Activated gamma-delta T cell treated with Interleukin-2 at 50 U/mL for 16 hours (primary cell): ENCODE data around the gene PLRG1.
"Not testable (repeated sequence)": the region's sequence is repeated elsewhere in the genome, so short reads cannot be mapped to it uniquely, and the experiment has no call there.

Source experiments
- DNase-seq: peaks from one replicate; pipeline ENCODE4 v3.0.0-alpha.2; 2020

The PLRG1 gene

DNA sequence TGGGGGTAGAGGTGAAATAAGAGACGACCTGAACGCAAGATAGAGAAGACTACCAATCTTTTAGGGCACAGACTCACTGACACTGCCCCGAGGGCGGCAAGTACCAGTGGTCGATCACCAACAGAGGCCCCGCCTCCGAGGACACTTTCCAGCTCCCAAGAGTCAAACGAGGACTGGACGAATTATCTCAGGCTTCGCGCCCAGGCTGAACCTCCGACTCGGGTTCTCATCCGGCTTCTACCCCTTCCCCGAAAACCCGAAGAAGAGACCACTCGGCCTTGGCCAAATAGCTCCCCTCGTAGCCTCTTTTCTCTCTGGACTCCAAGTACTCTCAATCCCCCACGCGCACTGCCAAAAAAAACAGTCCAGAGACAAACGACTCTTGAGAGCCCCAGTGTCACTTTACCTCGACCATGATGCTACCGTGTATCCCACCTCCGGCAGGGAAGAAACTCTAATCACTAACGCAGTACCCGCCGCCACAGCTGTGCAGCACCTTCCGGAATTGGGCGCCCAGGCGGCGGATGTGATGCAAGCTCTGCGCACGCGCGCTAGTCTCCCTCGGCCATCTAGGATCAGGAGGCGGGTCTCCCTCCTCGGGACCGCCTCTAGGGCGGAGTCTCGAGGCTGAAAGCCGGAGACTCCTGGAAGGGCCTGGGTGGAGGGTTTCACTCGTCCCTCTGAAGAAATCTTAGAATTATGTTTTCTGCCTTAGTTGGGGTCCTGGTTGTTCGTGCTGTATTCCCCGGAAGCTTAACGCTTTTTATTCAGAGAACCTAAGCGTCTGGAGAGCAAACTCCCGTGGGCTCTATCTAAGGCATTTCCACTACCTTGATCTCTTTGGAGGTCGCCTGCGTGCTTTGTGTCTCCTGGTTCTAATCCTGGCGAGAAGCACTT, at the start of gene PLRG1:
TSS of gene PLRG1 (minus strand) at position 507 of the 897 bp plus-strand sequence. CDS start at position 415, 92 bp downstream.
- DNase-seq = peak; percentile 95

DNA sequence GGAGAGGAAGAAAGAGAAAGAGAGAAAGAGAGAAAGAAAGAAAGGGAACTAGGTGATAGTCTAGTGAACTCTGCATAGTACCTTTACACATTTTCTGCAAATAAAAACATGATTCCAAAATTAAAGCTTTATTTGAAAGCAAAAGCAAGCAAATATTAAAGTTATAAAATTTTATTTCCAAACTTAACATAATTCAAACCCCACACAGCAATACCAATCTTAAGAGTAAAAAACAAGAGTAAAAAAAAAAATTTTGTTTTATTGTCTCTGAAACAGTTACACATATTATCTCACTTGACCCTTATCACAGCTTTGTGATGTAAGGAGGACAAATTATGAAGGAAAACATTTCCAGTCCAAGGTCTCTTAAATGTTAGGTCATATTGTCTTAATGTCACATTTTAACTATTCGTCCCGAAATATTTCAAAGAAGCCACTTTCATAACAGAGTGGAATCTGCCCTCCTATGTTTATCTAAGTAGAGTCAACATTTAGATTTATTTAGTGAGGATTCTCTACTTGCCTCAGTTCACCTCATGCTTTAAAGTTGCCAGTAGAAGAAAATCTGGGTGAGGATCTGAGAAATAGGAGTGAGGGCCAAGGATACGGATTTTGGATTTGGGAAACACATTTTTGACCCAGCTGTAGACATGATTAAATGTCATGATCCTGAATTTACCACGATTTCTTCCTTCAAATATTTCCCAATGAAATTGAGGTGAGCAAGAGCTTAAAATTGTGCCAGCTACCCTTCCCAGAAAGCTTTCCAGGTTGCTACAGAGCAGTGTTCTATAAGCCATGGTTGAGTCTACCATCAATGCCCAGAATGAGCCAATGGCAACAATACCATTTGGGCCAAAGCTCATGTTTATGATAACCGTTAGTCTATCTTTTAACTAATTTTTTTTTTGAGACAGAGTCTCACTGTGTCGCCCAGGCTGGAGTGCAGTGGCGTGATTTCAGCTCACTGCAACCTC, 47.9 kb upstream of the PLRG1 start:
- no peak for DNase-seq

DNA sequence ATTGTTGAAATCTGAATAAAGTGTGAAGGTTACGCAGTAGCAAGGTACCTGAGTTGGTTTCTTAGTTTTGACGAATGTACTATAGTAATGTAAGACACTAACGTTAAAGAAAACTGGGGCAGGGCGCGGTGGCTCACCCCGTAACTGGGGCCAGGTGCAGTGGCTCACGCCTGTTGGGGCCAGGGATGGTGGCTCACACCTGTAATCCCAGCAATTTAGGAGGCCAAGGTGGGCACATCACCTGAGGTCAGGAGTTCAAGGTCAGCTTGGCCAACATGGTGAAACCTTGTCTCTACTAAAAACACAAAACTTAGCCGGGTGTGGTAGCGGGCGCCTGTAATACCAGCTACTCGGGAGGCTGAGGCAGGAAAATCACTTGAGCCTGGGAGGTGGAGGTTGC, 47.1 kb upstream of the PLRG1 start:
- DNase-seq = not testable (repeated sequence)

DNA sequence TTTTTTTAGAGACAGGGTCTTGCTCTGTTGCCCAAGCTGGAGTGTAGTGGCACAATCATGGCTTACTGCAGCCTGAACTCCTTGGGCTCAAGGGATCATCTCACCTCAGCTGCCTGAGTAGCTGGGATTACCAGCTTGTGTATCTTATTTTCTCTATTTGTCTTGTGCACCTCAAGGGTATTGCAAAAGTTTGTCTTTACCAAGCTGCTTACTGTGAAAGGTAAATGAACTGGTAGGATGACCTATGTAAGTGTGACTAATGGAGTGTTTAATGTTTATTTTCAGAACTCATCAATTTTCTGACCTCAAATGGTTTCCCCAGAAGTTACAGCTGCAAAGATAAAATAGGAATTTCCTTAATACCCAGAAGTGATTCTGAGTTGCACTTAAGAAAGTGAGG, 45.6 kb upstream of the PLRG1 start:
- DNase-seq = no peak

DNA sequence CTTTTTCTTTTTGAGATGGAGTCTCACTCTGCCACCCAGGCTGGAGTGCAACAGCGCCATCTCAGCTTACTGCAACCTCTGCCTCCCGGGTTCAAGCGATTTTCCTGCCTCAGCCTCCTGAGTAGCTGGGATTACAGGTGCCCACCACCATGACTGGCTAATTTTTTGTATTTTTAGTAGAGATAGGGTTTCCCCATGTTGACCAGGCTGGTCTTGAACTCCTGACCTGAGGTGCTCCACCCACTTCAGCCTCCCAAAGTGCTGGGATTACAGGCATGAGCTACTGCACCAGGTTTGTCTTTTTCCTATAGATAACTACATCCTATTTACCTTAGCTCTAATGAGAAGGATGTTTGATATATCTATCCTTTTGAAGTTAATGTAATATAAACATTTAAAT, 44.1 kb upstream of the PLRG1 start:
- not testable (repeated sequence) for DNase-seq

DNA sequence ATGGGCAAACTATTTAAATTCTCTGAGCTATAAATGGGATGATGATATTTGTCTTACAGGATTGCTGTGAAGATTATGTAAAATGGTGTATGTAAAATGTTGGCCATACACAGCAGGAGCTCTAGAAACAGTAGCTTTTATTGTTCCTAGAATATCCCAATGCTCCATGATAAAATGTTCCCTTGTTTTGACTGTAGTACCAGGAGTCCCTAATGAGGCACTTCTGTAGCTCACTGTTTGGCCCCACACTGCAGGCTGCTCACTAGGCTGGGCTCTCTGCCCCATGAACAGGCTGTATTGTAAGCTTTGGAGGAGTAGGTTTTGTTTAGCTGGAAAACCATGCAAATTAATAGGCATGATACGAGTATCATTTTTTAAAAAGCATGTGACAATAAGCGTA, 43.7 kb upstream of the PLRG1 start:
- no peak for DNase-seq

DNA sequence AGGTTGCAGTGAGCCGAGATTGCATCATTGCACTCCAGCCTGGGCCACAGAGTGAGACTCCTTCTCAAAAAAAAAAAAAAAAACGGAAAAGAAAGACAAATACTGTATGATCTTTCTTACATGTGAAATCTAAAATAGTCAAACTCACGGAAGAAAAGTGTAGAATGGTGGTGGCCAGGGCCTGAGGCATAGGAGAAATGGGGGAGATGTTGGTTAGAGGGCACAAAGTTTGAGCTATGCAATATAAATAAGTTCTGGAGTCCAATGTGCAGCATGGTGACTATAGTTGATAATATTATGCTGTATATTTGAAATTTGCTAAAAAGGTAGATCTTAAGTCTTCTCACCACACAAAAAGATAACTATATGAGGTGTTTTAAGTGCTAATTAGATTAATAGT, 41.7 kb upstream of the PLRG1 start:
- no peak for DNase-seq

DNA sequence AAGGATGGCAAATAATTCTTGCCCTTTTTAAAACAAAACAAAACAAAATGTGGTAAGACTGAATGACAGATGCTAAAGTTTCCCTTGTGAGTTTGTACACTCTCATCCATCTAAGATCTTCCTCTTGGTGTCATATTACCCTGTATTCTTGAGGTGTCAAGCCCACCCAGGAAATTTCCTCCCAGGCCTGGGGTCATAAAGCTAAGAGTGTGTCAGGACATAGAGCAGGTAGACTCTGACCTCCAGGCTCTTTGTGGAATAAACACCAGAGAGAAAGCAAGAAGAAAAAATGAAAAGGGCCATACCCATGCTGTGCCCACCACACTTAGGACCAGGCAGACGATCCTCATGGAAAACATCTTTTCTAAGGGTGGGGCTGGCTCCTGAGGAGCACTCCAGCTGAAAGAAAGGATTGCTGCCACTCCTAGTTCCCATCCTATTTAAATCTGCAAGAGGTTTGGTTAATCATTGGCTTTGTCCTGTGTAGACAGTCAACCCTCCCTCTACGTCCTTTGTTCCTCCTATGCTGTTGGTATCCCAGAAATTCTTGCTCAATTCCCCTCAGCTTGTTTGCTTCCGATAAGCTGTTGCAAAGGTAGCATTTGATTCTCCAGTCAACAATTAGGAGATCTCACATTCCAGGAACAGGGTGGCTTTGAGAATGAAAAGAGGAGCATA, 40.3 kb upstream of the PLRG1 start, which contains the start of gene FGA:
TSS of gene FGA (minus strand) at position 414 of the 678 bp plus-strand sequence. CDS start at position 359, 55 bp downstream.
- no peak for DNase-seq

DNA sequence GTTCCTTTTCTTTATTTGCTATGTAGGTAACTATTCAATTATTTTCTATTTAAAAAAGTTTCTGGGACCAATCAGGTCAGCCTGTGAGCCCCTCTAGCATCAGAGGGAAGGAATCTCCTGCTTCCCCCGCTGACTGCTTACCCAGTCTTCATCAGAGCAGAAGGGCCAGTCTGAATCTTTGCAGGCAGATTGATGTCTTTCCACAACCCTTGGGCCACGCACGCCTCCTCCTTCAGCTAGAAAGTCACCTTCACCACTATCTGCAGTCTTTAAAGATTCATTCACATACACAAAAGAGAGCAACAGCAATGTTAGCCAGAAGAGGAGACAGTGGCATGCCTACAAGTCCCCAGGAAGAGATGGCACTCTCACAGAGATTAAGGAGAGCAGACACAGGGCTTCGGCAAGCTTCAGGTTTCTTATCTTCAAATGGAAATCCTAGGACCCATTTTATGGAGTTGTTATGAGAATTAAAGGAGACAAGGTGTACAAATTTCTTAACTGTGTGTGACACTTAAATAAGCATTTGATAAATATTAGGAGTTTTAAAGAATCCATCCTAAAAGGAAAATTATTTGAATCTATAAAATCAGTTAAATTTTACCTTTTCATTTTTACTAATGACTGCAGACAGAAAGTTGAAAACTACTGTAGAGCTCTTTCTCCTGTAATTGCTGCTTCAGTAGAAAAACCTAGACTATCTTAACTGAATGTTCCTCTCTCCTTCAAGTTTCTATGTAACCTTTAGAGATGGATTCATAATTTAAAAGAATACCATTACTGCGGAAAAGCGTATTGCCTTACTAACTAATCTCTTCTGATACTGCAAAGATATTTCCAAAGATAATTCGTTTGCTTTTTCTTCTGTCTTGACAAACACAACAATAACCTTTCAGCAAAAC, 39.3 kb upstream of the PLRG1 start:
- no peak for DNase-seq

DNA sequence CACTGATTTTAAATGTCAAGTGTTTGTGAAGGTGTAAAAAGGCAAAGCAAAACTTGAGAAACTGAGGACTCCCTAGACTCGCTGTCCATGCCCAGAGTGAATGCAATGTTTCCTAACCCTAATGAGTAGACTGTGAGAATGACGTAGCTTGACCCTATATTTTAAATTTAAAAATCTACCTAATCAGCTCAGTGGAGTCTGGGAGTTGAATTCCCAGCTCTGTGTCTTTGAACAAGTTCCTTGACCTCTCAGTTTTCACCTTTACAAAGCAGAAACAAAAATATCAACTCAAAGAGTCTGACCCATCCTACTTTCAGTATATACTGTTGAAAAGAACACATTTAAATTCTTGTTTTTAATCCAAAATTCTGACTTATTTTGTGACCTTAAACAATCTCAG, 38.0 kb upstream of the PLRG1 start:
- no peak for DNase-seq

DNA sequence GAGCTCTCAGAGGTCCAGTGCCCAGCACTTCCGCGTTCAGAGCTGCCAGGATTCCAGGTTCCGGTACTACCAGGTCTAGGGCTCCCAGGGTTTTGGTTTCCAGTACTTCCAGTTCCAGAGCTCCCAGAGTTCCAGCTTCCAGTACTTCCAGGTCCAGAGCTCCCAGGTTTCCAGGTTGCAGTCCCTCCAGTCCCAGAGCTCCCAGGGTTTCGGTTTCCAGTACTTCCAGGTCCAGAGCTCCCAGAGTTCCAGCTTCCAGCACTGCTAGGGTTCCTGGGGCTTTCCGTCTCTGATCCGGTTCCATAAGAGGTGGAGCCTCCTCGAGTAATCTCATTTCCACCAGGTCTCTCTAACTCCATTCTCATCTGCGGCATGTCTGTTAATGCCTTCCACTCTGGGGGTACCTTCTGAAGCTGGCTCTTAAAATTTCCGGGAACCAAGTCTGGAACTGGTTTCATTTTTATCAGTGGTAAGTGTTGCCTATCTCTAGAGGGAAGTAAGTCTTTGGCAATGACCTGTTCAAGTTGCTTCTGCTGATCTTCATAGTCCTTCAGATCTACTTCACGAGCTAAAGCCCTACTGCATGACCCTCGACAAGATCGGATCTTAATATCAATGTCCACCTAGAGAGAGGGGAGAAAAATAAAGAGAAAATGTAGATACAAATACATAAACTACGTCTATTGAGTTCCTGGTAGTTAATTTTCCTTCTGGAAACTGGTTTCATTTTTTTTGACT, 36.3 kb upstream of the PLRG1 start:
- no peak for DNase-seq

DNA sequence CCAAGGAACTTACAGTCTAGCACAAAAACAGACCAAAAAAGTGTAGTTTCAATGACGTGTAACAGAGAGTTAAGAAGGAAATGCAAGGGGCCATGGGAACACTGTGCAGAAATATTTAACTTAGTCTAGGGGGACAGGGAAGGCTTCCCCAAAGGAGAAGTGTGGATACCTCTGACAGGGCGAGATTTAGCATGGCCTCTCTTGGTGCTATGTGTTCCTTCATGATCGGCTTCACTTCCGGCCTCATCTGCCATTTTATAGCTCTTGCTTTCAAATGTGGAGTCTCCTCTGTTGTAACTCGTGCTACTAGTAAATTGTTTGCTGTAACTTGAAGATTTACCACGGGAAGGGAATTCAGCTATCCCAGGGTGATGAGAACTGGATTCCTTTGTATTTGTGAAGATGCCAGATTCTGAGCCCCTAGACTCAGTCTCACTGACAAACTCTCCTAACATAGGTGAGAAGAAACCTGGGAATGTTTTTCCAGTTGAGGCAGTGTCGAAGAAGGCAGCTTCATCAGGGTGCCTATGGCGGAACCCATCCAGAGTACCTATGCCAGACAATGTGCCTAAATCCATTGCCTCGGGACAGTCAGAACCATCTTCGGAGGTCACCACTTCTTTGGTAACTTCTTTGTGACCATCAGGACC, 35.3 kb upstream of the PLRG1 start:
- DNase-seq = no peak

DNA sequence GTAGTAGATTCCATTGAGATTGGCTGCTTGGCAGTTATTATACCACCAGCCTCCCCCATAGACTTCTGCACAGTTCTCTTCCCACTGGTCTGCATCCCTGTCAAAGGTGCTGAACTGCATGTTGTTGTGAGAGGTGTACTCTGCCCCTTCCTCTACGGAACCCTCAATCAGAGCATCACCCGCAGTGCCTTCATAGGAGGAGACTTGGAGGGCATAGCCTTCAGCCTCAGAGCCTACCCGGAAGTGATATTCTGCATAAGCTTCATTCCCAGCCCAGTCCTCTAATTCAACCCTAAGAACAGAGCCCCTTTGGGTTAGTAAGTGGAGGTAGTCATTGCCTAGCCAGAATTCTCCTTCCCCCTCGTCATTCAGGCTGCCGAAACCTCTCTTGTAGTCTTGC, 34.1 kb upstream of the PLRG1 start:
- DNase-seq = no peak

DNA sequence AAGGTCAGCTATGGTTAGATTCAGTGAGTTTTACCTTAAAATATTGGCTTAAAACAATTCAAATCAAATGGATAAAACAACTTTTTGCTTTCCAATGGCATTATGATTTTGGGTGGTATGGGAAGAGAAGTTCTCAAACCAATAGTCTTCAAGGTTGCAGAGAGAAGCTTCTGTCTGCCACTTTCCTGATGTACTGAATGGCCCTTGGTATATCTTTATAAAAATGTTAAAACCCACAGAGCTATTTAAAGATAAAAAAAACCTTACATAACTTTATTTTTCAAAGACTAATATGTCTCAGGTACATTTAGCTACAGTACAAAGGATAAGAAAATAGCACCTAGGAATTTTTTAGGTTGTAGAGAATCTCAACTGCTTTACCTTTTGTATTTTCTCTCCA, 33.5 kb upstream of the PLRG1 start:
- no peak for DNase-seq

DNA sequence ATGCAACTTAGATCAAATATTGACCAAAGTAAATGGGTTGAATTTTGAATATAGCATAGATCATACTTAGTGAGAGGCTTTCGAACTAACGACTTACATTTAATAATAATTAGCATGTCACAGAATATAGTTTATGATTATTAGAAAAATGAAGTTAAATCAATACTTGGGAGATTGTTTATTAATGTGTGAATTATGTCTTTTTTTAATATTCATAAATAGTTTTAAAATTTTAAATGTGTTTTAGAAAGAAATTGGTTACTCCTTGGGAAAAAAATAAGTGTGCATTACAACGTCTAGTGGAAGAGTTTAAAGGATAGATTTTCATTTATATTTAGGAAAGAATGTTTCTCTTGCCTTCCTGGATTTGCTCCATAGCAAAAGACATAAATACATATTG, 33.0 kb upstream of the PLRG1 start:
- DNase-seq = no peak

DNA sequence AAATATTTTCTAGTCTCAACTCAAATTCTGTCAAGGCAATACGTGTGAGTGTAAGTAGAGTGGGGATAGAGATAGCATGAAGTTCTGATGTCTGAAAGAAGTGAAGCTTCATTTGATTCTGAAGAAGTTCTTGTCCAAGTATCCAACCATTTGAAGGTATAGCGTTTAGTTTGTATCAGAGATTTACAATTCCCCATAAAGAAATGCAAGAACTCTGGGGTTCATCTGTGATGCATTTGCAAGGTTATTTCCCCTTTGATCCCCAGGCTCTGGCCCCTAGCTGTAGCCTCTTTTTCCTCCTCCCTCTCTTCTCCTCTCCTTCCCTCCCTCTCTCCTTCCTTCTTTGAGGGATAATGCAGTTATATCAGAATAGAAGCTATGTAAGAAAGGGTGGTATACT, 32.5 kb upstream of the PLRG1 start:
- DNase-seq = no peak

DNA sequence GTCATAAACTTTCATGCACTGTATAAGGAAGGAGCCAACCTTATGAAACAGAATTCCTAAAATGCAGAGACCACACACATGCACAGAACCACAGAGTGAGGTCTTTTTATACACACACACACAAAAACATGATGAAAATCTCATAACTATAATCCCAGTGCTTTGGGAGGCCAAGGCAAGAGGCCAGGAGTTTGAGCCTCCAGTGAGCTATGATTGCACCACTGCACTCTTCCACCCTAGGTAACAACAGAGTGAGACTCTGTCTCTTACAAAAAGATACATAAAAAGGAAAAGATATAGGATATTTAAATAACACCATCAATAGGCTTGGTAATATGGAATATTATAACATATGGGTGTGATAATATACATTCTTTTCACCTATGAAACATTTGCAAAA, 29.7 kb upstream of the PLRG1 start:
- DNase-seq = no peak

DNA sequence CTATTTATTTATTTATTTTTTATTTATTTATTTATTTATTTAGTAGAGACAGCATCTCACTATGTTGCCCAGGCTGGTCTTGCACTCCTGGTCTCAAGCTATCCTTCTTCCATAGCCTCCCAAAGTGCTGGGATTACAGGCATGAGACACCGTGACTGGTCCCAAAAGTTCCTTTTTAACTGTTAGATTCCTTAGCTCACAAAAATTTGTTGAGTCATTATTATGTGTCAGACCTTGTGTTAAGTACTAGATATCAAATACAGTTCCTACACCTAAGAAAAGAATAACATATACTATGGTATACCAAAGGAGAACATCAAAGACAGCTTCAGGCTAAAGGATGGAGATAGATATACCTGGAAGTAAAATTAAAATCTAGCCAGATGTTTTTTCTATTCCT, 28.7 kb upstream of the PLRG1 start:
- no peak for DNase-seq

DNA sequence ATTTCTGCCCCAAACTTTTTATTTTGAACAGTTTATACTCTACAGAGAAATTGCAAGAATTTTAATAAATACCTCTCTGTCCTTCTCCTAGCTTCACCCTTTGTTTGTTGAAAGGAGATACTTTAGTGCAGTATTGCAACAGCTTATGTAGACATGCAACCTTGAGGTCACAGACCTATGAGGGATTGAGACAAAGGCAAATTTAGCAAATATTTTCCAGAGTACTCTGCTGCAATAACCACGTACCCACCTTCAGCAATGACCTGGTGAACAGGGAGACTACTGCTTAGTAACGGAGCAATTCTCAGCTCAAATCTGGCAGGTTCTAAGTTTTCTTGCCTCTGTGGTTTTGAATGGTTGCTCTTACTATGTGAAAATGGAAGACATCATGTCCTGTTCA, 27.1 kb upstream of the PLRG1 start:
- DNase-seq = no peak

DNA sequence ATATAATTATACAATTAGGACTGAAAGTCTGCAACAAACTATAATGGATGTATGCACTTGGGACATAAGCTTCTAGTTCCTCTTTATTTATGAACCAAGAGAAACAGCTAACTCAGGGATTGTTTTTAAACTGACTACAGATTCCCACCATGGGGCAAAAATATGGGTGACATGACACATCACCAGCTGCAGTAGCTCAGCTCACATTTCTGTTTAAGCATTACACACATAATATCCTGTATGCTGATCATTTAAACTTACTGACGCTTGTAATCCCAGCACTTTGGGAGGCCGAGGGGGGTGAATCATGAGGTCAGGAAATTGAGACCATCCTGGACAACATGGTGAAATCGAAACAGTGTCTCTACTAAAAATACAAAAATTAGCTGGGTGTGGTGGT, 24.1 kb upstream of the PLRG1 start:
- DNase-seq = no peak
